Trophoblast cell (in vitro differentiated cells and primary cell): ENCODE data around the gene MYOG.

Experiments used
- DNase-seq, 2 donors: peaks; one replicate each; pipeline ENCODE4 v3.0.0-alpha.2; 2016
- H2AFZ ChIP-seq: 2 replicates; pipeline ENCODE4 v1.6.1; 2013; ENCODE audit warnings: low read length, moderate library complexity, mild to moderate bottlenecking; ENCODE audit not compliant: insufficient read depth, poor library complexity
- H2AK5ac ChIP-seq: 2 replicates; pipeline ENCODE4 v1.6.1; 2013; ENCODE audit warnings: mild to moderate bottlenecking, low read length
- H2BK120ac ChIP-seq: 2 replicates; pipeline ENCODE4 v1.6.1; 2013; ENCODE audit warnings: low read length, mild to moderate bottlenecking, moderate library complexity; ENCODE audit not compliant: insufficient read depth, poor library complexity
- H2BK12ac ChIP-seq: 2 replicates; pipeline ENCODE4 v1.6.1; 2013; ENCODE audit warnings: mild to moderate bottlenecking, low read length, moderate library complexity
- H2BK5ac ChIP-seq: 2 replicates; pipeline ENCODE4 v1.6.1; 2013; ENCODE audit warnings: low read length, low read depth, moderate library complexity, mild to moderate bottlenecking; ENCODE audit not compliant: poor library complexity
- H3K14ac ChIP-seq: 2 replicates; pipeline ENCODE4 v1.6.1; 2013; ENCODE audit warnings: mild to moderate bottlenecking, low read length
- H3K18ac ChIP-seq: 2 replicates; pipeline ENCODE4 v1.6.1; 2013; ENCODE audit warnings: mild to moderate bottlenecking, low read length
- H3K23ac ChIP-seq: 2 replicates; pipeline ENCODE4 v1.6.1; 2013; ENCODE audit warnings: low read length
- H3K27ac ChIP-seq: 2 replicates; pipeline ENCODE4 v1.5.1; 2013; ENCODE audit warnings: low read depth, mild to moderate bottlenecking, inconsistent platforms, low read length, moderate library complexity
- H3K27me3 ChIP-seq: 2 replicates; pipeline ENCODE4 v1.6.1; 2013; ENCODE audit warnings: inconsistent platforms, mild to moderate bottlenecking, low read length, moderate library complexity; ENCODE audit not compliant: insufficient read depth
- H3K36me3 ChIP-seq, 2 experiments: 1 replicate in 1 of 2; 2 replicates in 1 of 2; pipeline ENCODE4 v1.6.1; 2013; ENCODE audit warnings: low read length in 2 of 2, mild to moderate bottlenecking in 2 of 2, moderate library complexity in 1 of 2; ENCODE audit not compliant: insufficient read depth in 2 of 2, control insufficient read depth in 1 of 2
- H3K4ac ChIP-seq: 2 replicates; pipeline ENCODE4 v1.6.1; 2013; ENCODE audit warnings: low read depth, mild to moderate bottlenecking, low read length, moderate library complexity
- H3K4me1 ChIP-seq, 2 experiments: 1 replicate in 1 of 2; 2 replicates in 1 of 2; pipeline ENCODE4 v1.6.1; 2013; ENCODE audit warnings: low read length in 2 of 2, mild to moderate bottlenecking in 2 of 2, moderate library complexity in 1 of 2; ENCODE audit not compliant: insufficient read depth in 2 of 2, control insufficient read depth in 1 of 2
- H3K4me2 ChIP-seq: 2 replicates; pipeline ENCODE4 v1.6.1; 2013; ENCODE audit warnings: inconsistent platforms, mild to moderate bottlenecking, low read length, moderate library complexity
- H3K4me3 ChIP-seq: 2 replicates; pipeline ENCODE4 v1.5.1; 2013; ENCODE audit warnings: mild to moderate bottlenecking, low read depth, low read length, inconsistent platforms
- H3K79me1 ChIP-seq: one replicate; pipeline ENCODE4 v1.6.1; 2013; ENCODE audit warnings: low read length
- H3K79me2 ChIP-seq: 2 replicates; pipeline ENCODE4 v1.6.1; 2013; ENCODE audit warnings: low read length, mild to moderate bottlenecking; ENCODE audit not compliant: control insufficient read depth, insufficient read depth, poor library complexity
- H3K9ac ChIP-seq: 2 replicates; pipeline ENCODE4 v1.6.1; 2013; ENCODE audit warnings: mild to moderate bottlenecking, low read length
- H3K9me3 ChIP-seq: 2 replicates; pipeline ENCODE4 v1.6.1; 2013; ENCODE audit warnings: low read depth, mild to moderate bottlenecking, control low read depth, inconsistent platforms, low read length; ENCODE audit not compliant: insufficient read depth
- H4K12ac ChIP-seq: 2 replicates; pipeline ENCODE4 v1.6.1; 2013; ENCODE audit warnings: low read depth, mild to moderate bottlenecking, low read length, moderate library complexity
- H4K8ac ChIP-seq: 2 replicates; pipeline ENCODE4 v1.6.1; 2013; ENCODE audit warnings: low read depth, mild to moderate bottlenecking, low read length, moderate library complexity
- H4K91ac ChIP-seq: one replicate; pipeline ENCODE4 v1.6.1; 2013; ENCODE audit warnings: low read depth, mild to moderate bottlenecking, low read length, moderate library complexity
- WGBS: extraction: QIAGEN DNeasy Blood & Tissue Kit; methylation state at CpG from one replicate; pipeline ENCODE4 v1.1.7; 2013; ENCODE audit warnings: missing lambda C conversion rate; ENCODE audit not compliant: insufficient read length, insufficient coverage; ENCODE audit errors: extremely low coverage; 5-methylcytosine and 5-hydroxymethylcytosine counted together

Gene MYOG

DNA sequence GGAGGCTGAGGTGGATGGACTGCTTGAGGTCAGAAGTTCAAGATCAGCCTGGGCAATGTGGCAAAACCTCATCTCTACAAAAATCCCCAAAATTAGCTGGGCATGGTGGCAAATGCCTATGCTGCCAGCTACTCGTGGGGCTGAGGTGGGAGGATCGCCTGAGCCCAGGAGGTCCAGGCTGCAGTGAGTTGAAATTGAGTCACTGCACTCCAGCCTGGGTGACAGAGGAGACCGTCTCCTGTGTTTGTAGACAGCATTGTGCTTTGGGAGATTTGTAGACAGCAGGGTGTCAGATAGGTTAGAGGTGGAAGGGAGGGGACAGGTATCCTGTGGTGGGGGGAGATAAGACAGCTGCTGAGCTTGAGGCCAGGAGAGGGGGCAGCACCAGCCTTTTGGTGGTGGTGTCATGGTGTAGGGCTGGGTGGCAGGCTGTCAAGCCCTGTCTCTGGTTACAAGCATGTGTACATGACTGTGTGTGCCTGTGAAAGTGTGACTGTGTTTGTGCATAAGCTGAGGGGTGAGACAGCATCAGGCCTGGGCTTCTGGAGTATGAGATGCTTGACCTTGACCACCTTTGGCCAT lies 44.4 kb downstream of the MYOG start:
- no CpG with 5 or more reads among the region's 3 CpGs for WGBS
- H3K14ac ChIP-seq: no peak overlapping the region
- H2BK12ac ChIP-seq: no peak overlapping the region
- no peak overlapping the region for H3K4me2 ChIP-seq
- no peak overlapping the region for H4K8ac ChIP-seq
- no peak overlapping the region for H3K4me3 ChIP-seq
- H3K9me3 ChIP-seq: no peaks in the 10 kb centered on the region
- no peak for DNase-seq
- H3K23ac ChIP-seq: no peak overlapping the region
- no peak overlapping the region for H2BK5ac ChIP-seq
- H3K4ac ChIP-seq: no peak overlapping the region
- no peaks in the 10 kb centered on the region for H3K79me2 ChIP-seq
- no peak overlapping the region for H2BK120ac ChIP-seq
- no peak overlapping the region for H3K27ac ChIP-seq
- no peaks in the 10 kb centered on the region for H3K4me1 ChIP-seq
- no peaks in the 10 kb centered on the region for H3K27me3 ChIP-seq
- no peak overlapping the region for H4K91ac ChIP-seq
- no peak overlapping the region for H4K12ac ChIP-seq
- H3K79me1 ChIP-seq: no peaks in the 10 kb centered on the region
- H3K18ac ChIP-seq: no peak overlapping the region
- H2AFZ ChIP-seq: no peak overlapping the region
- no peak overlapping the region for H2AK5ac ChIP-seq
- H3K9ac ChIP-seq: no peak overlapping the region
- H3K36me3 ChIP-seq: no peaks in the 10 kb centered on the region

DNA sequence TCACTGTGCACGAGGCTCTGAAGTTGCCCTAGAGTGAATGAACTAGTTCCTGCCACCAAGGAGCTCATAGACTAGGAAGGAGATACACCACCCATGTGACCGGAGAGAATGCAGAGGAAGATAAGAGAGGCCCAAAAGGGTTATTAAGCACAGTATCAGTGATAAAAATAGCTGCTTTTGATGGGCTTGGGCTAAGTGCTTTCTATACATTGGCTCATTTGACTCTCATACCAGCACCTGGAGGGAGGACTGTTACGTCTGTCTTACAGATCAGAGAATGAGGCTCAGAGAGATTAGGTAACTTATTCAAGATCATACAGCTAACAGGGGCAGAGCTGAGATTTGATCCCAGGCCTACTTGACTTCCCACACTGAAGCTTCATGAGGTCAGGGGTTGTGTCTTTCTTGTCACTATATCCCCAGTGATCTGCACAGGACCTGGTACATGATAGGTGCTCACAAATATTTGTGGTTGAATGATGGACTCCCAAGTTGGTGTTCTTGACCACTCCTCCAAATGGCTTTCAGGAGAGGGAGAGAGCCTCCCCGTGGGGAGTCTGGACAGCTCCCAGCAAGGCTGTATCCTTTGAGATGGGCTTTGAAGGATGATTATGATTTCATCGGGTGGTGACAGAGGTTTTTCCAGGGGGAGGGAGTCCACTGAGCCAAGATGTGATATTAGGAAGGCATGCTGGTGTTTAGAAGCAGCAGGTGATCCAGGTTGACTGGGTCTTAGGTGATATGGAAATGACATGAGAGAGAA lies 45.1 kb downstream of the MYOG start:
- H3K4me2 ChIP-seq: no peak overlapping the region
- no peak overlapping the region for H3K9ac ChIP-seq
- no peak overlapping the region for H4K91ac ChIP-seq
- H4K12ac ChIP-seq: no peak overlapping the region
- peak; percentile 64 to 72 for DNase-seq
- H3K79me1 ChIP-seq: no peaks in the 10 kb centered on the region
- H2AFZ ChIP-seq: no peak overlapping the region
- H3K14ac ChIP-seq: no peak overlapping the region
- no peak overlapping the region for H3K18ac ChIP-seq
- H3K4me1 ChIP-seq: no peaks in the 10 kb centered on the region
- no peak overlapping the region for H3K4ac ChIP-seq
- no peak overlapping the region for H3K4me3 ChIP-seq
- no peak overlapping the region for H2BK120ac ChIP-seq
- no peak overlapping the region for H2AK5ac ChIP-seq
- no CpG with 5 or more reads among the region's 5 CpGs for WGBS
- H2BK5ac ChIP-seq: no peak overlapping the region
- H3K23ac ChIP-seq: no peak overlapping the region
- no peak overlapping the region for H3K27ac ChIP-seq
- H4K8ac ChIP-seq: no peak overlapping the region
- no peaks in the 10 kb centered on the region for H3K27me3 ChIP-seq
- no peaks in the 10 kb centered on the region for H3K9me3 ChIP-seq
- no peak overlapping the region for H2BK12ac ChIP-seq
- H3K36me3 ChIP-seq: no peaks in the 10 kb centered on the region
- no peaks in the 10 kb centered on the region for H3K79me2 ChIP-seq

- Histone ChIP-seq H3K79me2 (no peaks in the 10 kb centered on the region), H3K79me1 (no peaks in the 10 kb centered on the region), H2BK12ac (no peak overlapping the region), H2BK5ac (no peak overlapping the region), H4K8ac (no peak overlapping the region), H3K27me3 (no peaks in the 10 kb centered on the region), H3K14ac (no peak overlapping the region), H3K4me2 (no peak overlapping the region), H3K27ac (no peak overlapping the region), H2AFZ (no peak overlapping the region), H3K9me3 (no peaks in the 10 kb centered on the region), H3K36me3 (no peaks in the 10 kb centered on the region), H3K4ac (no peak overlapping the region), H2BK120ac (no peak overlapping the region), H2AK5ac (no peak overlapping the region), H3K23ac (no peak overlapping the region), H4K91ac (no peak overlapping the region), H3K18ac (no peak overlapping the region), H3K9ac (no peak overlapping the region), H4K12ac (no peak overlapping the region), H3K4me1 (no peaks in the 10 kb centered on the region), H3K4me3 (no peak overlapping the region)
- no CpG with 5 or more reads among the region's 11 CpGs for WGBS
- DNase-seq: peak; percentile 98
These were observed 46.0 kb downstream of the MYOG start for GRCh38 chr1:203039609-203040512.

DNA sequence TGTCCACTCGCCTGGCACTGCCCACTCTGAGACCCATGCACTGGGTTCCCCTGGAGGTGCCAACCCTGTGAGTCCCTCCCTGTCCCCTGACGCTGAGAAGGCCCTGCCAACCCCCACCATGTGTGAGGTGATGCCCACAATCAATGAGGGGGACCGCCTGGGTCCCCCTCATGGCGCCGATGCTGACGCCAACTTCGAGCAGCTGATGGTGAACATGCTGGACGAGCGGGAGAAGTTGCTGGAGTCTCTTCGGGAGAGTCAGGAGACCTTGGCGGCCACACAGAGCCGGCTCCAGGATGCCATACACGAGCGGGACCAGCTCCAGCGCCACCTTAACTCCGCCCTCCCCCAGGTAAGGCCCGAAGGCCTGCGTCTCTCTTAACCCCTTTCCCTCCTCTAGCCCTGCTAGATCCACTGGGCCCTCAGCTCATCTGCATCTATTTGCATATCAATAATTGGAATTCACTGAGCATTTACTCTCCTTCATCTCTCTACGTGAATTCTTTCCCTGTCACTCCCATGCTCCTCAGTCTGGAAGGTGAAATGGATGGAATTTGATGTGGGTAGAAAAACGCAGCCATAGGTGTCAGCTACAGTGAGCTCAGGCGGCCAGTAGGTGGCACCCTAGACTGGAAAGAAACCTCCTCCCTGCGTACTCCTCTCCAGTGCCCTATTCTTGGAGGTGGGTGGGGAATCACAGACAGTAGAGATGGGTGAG lies 46.8 kb downstream of the MYOG start:
- no peak overlapping the region for H4K12ac ChIP-seq
- H3K9me3 ChIP-seq: no peaks in the 10 kb centered on the region
- no peak overlapping the region for H4K8ac ChIP-seq
- H2BK5ac ChIP-seq: no peak overlapping the region
- H3K4me1 ChIP-seq: no peaks in the 10 kb centered on the region
- no peaks in the 10 kb centered on the region for H3K79me2 ChIP-seq
- no peaks in the 10 kb centered on the region for H3K36me3 ChIP-seq
- DNase-seq: peak; percentile 87 to 95
- H3K18ac ChIP-seq: no peak overlapping the region
- no peak overlapping the region for H2AK5ac ChIP-seq
- H2BK120ac ChIP-seq: no peak overlapping the region
- H3K23ac ChIP-seq: no peak overlapping the region
- no peak overlapping the region for H3K4me3 ChIP-seq
- H2BK12ac ChIP-seq: no peak overlapping the region
- no peak overlapping the region for H3K4me2 ChIP-seq
- WGBS: no CpG with 5 or more reads among the region's 22 CpGs
- H3K27me3 ChIP-seq: no peaks in the 10 kb centered on the region
- no peak overlapping the region for H3K4ac ChIP-seq
- H3K79me1 ChIP-seq: no peaks in the 10 kb centered on the region
- no peak overlapping the region for H3K14ac ChIP-seq
- no peak overlapping the region for H2AFZ ChIP-seq
- no peak overlapping the region for H3K27ac ChIP-seq
- H4K91ac ChIP-seq: no peak overlapping the region
- no peak overlapping the region for H3K9ac ChIP-seq
